Prostate gland (tissue), 2 donors: ENCODE measurements around the gene CST11. TPM values are rescaled to one million over a fixed set of nuclear protein-coding genes. Genes with fewer than 3 reads are reported as not detected.

ENCODE experiments used
- DNase-seq: peaks from one replicate; pipeline ENCODE4 v3.0.0-alpha.2; 2019; ENCODE audit warnings: low spot score
- H3K27ac ChIP-seq, 2 donors: fragments of 200-600 bp; sonication (generic); 2 replicates each; pipeline ENCODE4 v1.5.1; 2017 to 2019
- H3K27me3 ChIP-seq: fragments of 200-600 bp; sonication (generic); replicated peaks from 2 replicates; pipeline ENCODE4 v1.5.1; 2019; ENCODE audit not compliant: insufficient read depth
- H3K36me3 ChIP-seq, 2 donors: fragments of 200-600 bp; sonication (generic); 1 replicate in 1 of 2; 2 replicates in 1 of 2; pipeline versions ENCODE4 v1.5.1 to v1.8.1; 2017 to 2019
- H3K4me1 ChIP-seq: fragments of 200-600 bp; sonication (generic); replicated peaks from 2 replicates; pipeline ENCODE4 v1.5.1; 2019
- H3K4me3 ChIP-seq, 2 donors: fragments of 200-600 bp; sonication (generic); 2 replicates each; pipeline ENCODE4 v1.5.1; 2017 to 2019
- H3K9me3 ChIP-seq: fragments of 200-600 bp; sonication (generic); 2 replicates; pipeline ENCODE4 v1.5.1; 2017
- CTCF ChIP-seq, 4 experiments: fragments of 200-600 bp in 2 of 4; fragments of 450-650 bp in 2 of 4; sonication (generic) in 2 of 4; IDR thresholded peaks; 1 replicate in 3 of 4; 2 replicates in 1 of 4; pipeline ENCODE4 v1.5.1; 2016 to 2019; ENCODE audit warnings: antibody characterized with exemption in 4 of 4, mild to moderate bottlenecking in 2 of 4, moderate library complexity in 2 of 4
- POLR2A ChIP-seq: fragments of 450-650 bp; IDR thresholded peaks from one replicate; pipeline ENCODE4 v1.6.1; 2016; ENCODE audit warnings: antibody characterized with exemption, mild to moderate bottlenecking
- POLR2AphosphoS5 ChIP-seq: sonication (generic); formaldehyde crosslinking; IDR thresholded peaks from one replicate; pipeline ENCODE4 v1.6.1; 2017; ENCODE audit warnings: antibody characterized with exemption
- WGBS: methylation state at CpG from one replicate; pipeline ENCODE4 v1.1.5; 2018; 5-methylcytosine and 5-hydroxymethylcytosine counted together
- intact Hi-C: fragments of 100-400 bp; cut with DNase I; formaldehyde crosslinking; loops from one replicate; pipeline ENCODE4 v1.14.2; 2022
- total RNA-seq, 2 donors: library from RNA; depleted of rRNA; stranded (reverse); fragments of >200 nt; gene quantifications; one replicate each; pipeline ENCODE4 v1.1.0, GENCODE V29; 2016

CST11 gene
- total RNA-seq, 2 donors from 2014 or later = not detected

- no peak for DNase-seq
- 73% methylated on average over 6 of the region's 6 CpGs for WGBS
- no peak overlapping the region for H3K27ac ChIP-seq
- H3K4me1 ChIP-seq = peaks cover 4% of the 10 kb centered on the region
- no peaks in the 10 kb centered on the region for H3K27me3 ChIP-seq
- no peak overlapping the region for H3K4me3 ChIP-seq
- intact Hi-C loops = no loop called here
- no peaks in the 10 kb centered on the region for H3K9me3 ChIP-seq
- H3K36me3 ChIP-seq = no peaks in the 10 kb centered on the region
- TF ChIP-seq POLR2A (no peak), POLR2AphosphoS5 (no peak), CTCF (IDR thresholded peaks at IDR 0.05) (no peak)
Measured at GRCh38 chr20:23415959-23416583, 36.6 kb downstream of the CST11 start.

- intact Hi-C loops = no loop called here
- 71% methylated on average over 5 of the region's 5 CpGs for WGBS
- no peak for DNase-seq
- H3K27ac ChIP-seq = no peak overlapping the region
- H3K4me1 ChIP-seq = peaks cover 4% of the 10 kb centered on the region
- TF ChIP-seq CTCF (IDR thresholded peaks at IDR 0.05) (no peak), POLR2A (no peak), POLR2AphosphoS5 (no peak)
- H3K27me3 ChIP-seq = no peaks in the 10 kb centered on the region
- no peaks in the 10 kb centered on the region for H3K36me3 ChIP-seq
- no peak overlapping the region for H3K4me3 ChIP-seq
- H3K9me3 ChIP-seq = no peaks in the 10 kb centered on the region
Measured at GRCh38 chr20:23415555-23415954, 37.1 kb downstream of the CST11 start.

- no peaks in the 10 kb centered on the region for H3K9me3 ChIP-seq
- intact Hi-C loops = no loop called here
- no peak overlapping the region for H3K27ac ChIP-seq
- whole genome bisulfite sequencing = 76% methylated on average over 1 of the region's 1 CpG
- H3K4me3 ChIP-seq = no peak overlapping the region
- TF ChIP-seq POLR2AphosphoS5 = no peak
- no peak for TF ChIP-seq POLR2A
- no peak for TF ChIP-seq CTCF (IDR thresholded peaks at IDR 0.05)
- H3K36me3 ChIP-seq = no peaks in the 10 kb centered on the region
- no peak for DNase-seq
- no peaks in the 10 kb centered on the region for H3K27me3 ChIP-seq
- H3K4me1 ChIP-seq = peaks cover 2% of the 10 kb centered on the region
Measured at GRCh38 chr20:23414526-23415188, 38.0 kb downstream of the CST11 start.

- no peak for TF ChIP-seq POLR2A
- TF ChIP-seq POLR2AphosphoS5 = no peak
- intact Hi-C loops = no loop called here
- WGBS = 100% methylated on average over 3 of the region's 3 CpGs
Measured at GRCh38 chr20:23413862-23414422, 38.7 kb downstream of the CST11 start.

GRCh38 chr20:23412026-23412425, 40.6 kb downstream of the CST11 start:
- no peak for TF ChIP-seq POLR2A
- TF ChIP-seq POLR2AphosphoS5 = no peak
- no peak for TF ChIP-seq CTCF (IDR thresholded peaks at IDR 0.05)
- H3K9me3 ChIP-seq = no peaks in the 10 kb centered on the region
- H3K4me1 ChIP-seq = no peaks in the 10 kb centered on the region
- 45% methylated on average over 1 of the region's 1 CpG for WGBS
- intact Hi-C loops = no loop called here
- H3K4me3 ChIP-seq = no peak overlapping the region
- H3K27ac ChIP-seq = no peak overlapping the region
- H3K27me3 ChIP-seq = no peaks in the 10 kb centered on the region
- no peaks in the 10 kb centered on the region for H3K36me3 ChIP-seq
- no peak for DNase-seq

More at GRCh38 chr20:23413862-23414422, 38.7 kb downstream of the CST11 start:
- Histone ChIP-seq H3K27ac (no peak overlapping the region), H3K36me3 (no peaks in the 10 kb centered on the region), H3K9me3 (no peaks in the 10 kb centered on the region), H3K4me1 (no peaks in the 10 kb centered on the region), H3K4me3 (no peak overlapping the region), H3K27me3 (no peaks in the 10 kb centered on the region)
- no peak for DNase-seq
